Transverse colon (tissue), 4 donors: ENCODE results near the gene SAMD14. TPM values are rescaled to one million over a fixed set of nuclear protein-coding genes. Genes with fewer than 3 reads are reported as not detected.

ENCODE experiments used
- DNase-seq: peaks from one replicate; pipeline ENCODE4 v3.0.0-alpha.2; 2019
- H3K27ac ChIP-seq, 4 donors: fragments of 200-600 bp; sonication (generic); 2 replicates each; pipeline ENCODE4 v1.5.1; 2016 to 2018; ENCODE audit warnings: inconsistent platforms in 4 of 4
- H3K27me3 ChIP-seq: fragments of 200-600 bp; sonication (generic); 2 replicates; pipeline ENCODE4 v1.5.1; 2017; ENCODE audit warnings: inconsistent platforms
- H3K36me3 ChIP-seq, 4 donors: fragments of 200-600 bp; sonication (generic); 2 replicates each; pipeline ENCODE4 v1.5.1; 2017 to 2019; ENCODE audit warnings: inconsistent platforms in 4 of 4
- H3K4me1 ChIP-seq, 4 donors: fragments of 200-600 bp; sonication (generic); 2 replicates each; pipeline ENCODE4 v1.5.1; 2017 to 2020; ENCODE audit warnings: inconsistent platforms in 4 of 4
- H3K4me3 ChIP-seq, 4 donors: fragments of 200-600 bp; sonication (generic); 1 replicate in 1 of 4; 2 replicates in 3 of 4; pipeline versions ENCODE4 v1.5.1 to v1.6.1; 2017 to 2019; ENCODE audit warnings: inconsistent platforms in 4 of 4
- H3K9me3 ChIP-seq, 2 donors: fragments of 200-600 bp; sonication (generic); 2 replicates each; pipeline ENCODE4 v1.5.1; 2017 to 2019; ENCODE audit warnings: inconsistent platforms in 2 of 2
- CTCF ChIP-seq, 5 experiments: fragments of 200-600 bp in 3 of 5; fragments of 450-650 bp in 2 of 5; sonication (generic) in 3 of 5; IDR thresholded peaks; 1 replicate in 2 of 5; 2 replicates in 3 of 5; pipeline ENCODE4 v1.5.1; 2016 to 2017; ENCODE audit warnings: antibody characterized with exemption in 5 of 5, inconsistent platforms in 3 of 5, mild to moderate bottlenecking in 2 of 5, moderate library complexity in 1 of 5
- EP300 ChIP-seq: sonication (generic); formaldehyde crosslinking; IDR thresholded peaks from one replicate; pipeline ENCODE4 v1.6.1; 2017; ENCODE audit warnings: antibody characterized with exemption, low read depth
- POLR2A ChIP-seq: fragments of 450-650 bp; IDR thresholded peaks from one replicate; pipeline ENCODE4 v1.6.1; 2016; ENCODE audit warnings: antibody characterized with exemption, mild to moderate bottlenecking, moderate library complexity
- POLR2AphosphoS5 ChIP-seq, 3 donors: sonication (generic); formaldehyde crosslinking; IDR thresholded peaks; one replicate each; pipeline ENCODE4 v1.6.1; 2016; ENCODE audit warnings: antibody characterized with exemption in 3 of 3
- WGBS, 2 donors: methylation state at CpG; one replicate each; pipeline ENCODE4 v1.1.5; 2018; ENCODE audit warnings: low coverage in 1 of 2; 5-methylcytosine and 5-hydroxymethylcytosine counted together
- in situ Hi-C, 4 donors: fragments of 200-750 bp; cut with MboI; loops; one replicate each; pipeline versions ENCODE4 v1.15.0 to v1.15.1; 2017; ENCODE audit warnings: low sequenced_read_pairs in 3 of 4, low pct_ligation_motif_present in 1 of 4, low pct_unique_long_range_greater_than_20kb in 1 of 4
- intact Hi-C: fragments of 100-400 bp; cut with DNase I; formaldehyde crosslinking; loops from one replicate; pipeline ENCODE4 v1.15.1; 2023; ENCODE audit warnings: low total_unique reads
- total RNA-seq, 4 donors: library from RNA; depleted of rRNA; stranded (reverse); fragments of >200 nt; gene quantifications; one replicate each; pipeline ENCODE4 v1.1.0, GENCODE V29; 2016

The SAMD14 gene
- total RNA-seq, 4 donors from 2014 or later: 0.14 to 1.8 (median 0.32) TPM; not detected in 1

- WGBS, 2 donors: 0% methylated on average over 12 of the region's 30 CpGs; no CpG with 5 or more reads in 1 of the 2 donors
- H3K4me3 ChIP-seq: peak overlapping the region; percentile 61 to 91 (median 78)
- peaks cover 0 to 7% (median 0%) of the 10 kb centered on the region in 4 donors for H3K36me3 ChIP-seq
- TF ChIP-seq CTCF (IDR thresholded peaks at IDR 0.05) (no peak), POLR2A (no peak), POLR2AphosphoS5 (IDR thresholded peaks at IDR 0.05) (no peak), EP300 (no peak)
- H3K9me3 ChIP-seq: no peaks in the 10 kb centered on the region
- peak overlapping the region; percentile 92 to 98 (median 95) for H3K27ac ChIP-seq
- intact Hi-C loops: no loop called here
- in situ Hi-C loops: no loop called here
- H3K4me1 ChIP-seq: peaks cover 28 to 66% (median 52%) of the 10 kb centered on the region in 4 donors
- no peak for DNase-seq
- H3K27me3 ChIP-seq: no peaks in the 10 kb centered on the region
These were observed 19.1 kb upstream of the SAMD14 start for GRCh38 chr17:50149091-50149416.

DNA sequence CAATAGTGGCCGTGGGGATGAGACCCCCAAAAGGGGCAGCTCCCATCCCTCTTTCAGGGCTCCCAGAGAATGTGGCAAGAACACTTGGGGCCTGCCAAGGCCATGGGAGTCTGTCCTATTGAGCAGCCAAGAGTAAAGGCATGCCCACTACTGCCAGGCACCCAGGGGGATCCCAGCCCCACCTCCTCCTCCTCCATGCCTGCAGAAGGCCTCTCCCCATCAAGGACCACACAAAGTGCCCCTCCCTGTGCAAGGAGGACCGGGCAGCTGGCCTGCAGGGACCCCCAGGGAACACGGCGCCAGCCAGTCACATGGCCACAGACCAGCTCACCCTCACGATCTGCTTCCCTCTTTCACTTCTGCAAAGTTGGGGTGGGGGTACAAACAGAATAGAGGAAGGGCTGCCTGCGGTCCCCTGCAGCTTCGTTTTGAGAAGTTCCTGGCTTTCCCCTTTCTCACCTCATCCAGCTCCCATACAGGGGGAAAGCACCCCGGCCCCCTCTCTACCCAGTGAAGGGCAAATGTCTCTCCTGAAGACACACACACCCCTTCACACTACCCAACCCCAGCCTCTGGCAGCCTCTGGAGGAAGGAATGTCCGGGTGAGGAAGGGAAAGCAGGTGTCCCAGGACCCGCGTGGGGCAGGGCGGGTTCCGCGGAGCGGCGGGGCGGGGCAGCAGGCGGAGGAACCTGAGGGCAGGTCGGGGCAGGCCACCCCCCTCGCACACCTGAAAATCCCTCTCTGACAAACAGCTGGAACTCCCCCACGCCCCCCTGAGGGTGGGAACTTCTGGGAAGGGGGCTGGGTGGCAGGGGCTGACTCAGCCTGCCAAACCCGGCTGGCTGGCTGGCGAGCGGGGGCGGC is 18.5 kb upstream of the SAMD14 start:
- Histone ChIP-seq H3K4me1 (peaks cover 28 to 66% (median 52%) of the 10 kb centered on the region in 4 donors), H3K9me3 (no peaks in the 10 kb centered on the region), H3K27ac (peak overlapping the region; percentile 92 to 98 (median 95)), H3K36me3 (peaks cover 0 to 7% (median 0%) of the 10 kb centered on the region in 4 donors), H3K4me3 (peak overlapping the region; percentile 61 to 91 (median 78)), H3K27me3 (no peaks in the 10 kb centered on the region)
- in situ Hi-C loops: no loop called here
- intact Hi-C loops: no loop called here
- TF ChIP-seq EP300: no peak
- peak; percentile 24 for TF ChIP-seq POLR2A
- peak in 2 of 5 experiments; percentile 14 to 33 for TF ChIP-seq CTCF (IDR thresholded peaks at IDR 0.05)
- TF ChIP-seq POLR2AphosphoS5 (IDR thresholded peaks at IDR 0.05): peak in 1 of 3 donors; percentile 14
- 2% methylated on average over 25 of the region's 25 CpGs; no CpG with 5 or more reads in 1 of the 2 donors for WGBS, 2 donors
- DNase-seq: peak; percentile 78

DNA sequence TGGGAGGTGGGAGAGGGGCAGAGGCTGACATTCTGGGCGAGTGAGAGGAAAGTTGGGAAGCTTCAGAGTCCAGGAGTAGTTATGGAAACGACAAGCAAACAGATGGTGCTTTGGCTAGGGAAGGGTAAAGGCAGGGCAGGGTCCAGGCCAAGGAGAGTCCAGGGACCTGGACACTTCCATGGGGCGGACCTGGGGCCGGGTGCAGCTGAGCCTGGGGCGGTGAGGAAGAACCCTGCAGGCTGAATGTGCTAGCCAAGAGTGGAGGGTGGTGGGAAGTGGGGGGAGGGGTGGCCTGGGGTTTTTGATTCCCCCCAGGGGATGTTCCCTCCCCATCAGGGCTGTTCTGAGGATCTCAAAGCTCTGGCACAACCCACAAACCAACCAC is 17.9 kb upstream of the SAMD14 start:
- intact Hi-C loops: no loop called here
- no peaks in the 10 kb centered on the region for H3K27me3 ChIP-seq
- 14 to 26% methylated on average over 3 to 5 of the region's 5 CpGs for WGBS, 2 donors
- peaks cover 0 to 7% (median 0%) of the 10 kb centered on the region in 4 donors for H3K36me3 ChIP-seq
- H3K4me3 ChIP-seq: peak overlapping the region; percentile 61 to 91 (median 78)
- H3K9me3 ChIP-seq: no peaks in the 10 kb centered on the region
- peak overlapping the region; percentile 92 to 98 (median 95) for H3K27ac ChIP-seq
- no peak for TF ChIP-seq POLR2AphosphoS5 (IDR thresholded peaks at IDR 0.05)
- TF ChIP-seq EP300: no peak
- in situ Hi-C loops: no loop called here
- H3K4me1 ChIP-seq: peaks cover 28 to 65% (median 51%) of the 10 kb centered on the region in 4 donors
- peak; percentile 43 for DNase-seq

DNA sequence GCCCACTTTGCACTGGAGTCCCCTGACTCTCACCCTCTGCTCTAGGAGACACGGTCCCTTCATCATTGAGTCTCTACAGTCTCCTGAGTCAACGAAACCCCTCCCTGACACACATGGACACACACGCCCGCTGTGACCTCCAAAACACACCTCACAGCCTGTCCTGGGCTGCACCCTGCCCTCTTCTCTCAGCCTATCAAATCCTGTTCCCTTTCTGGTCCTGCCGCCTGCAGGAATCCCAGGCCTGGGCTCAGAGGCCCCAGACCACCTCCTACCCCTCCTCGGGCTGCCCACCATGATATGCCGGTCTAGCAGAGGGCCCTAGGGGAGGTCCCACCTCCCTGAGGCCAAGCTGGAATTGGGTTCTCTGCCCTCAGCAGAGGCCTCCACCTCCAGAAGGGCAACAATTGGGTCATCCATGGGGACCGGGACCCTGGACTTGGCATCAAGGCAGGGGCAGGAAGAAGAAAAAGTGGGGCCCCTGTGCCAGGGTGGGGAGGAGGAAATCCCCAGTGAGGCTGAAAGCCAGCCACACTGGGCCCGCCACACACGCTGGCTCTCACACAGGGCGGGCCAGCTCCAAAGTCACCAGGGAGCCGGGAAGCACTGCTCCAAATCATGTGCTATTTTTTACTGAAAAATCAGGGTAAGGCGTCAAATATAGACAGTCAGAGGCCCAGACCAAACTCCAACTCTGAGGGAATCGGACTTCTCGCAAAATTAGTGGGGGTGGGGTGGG is 17.1 kb upstream of the SAMD14 start:
- no peak for DNase-seq
- peaks cover 0 to 7% (median 0%) of the 10 kb centered on the region in 4 donors for H3K36me3 ChIP-seq
- peak overlapping the region in 2 of 4 donors; percentile 88 to 91 for H3K4me3 ChIP-seq
- no peaks in the 10 kb centered on the region for H3K27me3 ChIP-seq
- H3K4me1 ChIP-seq: peaks cover 22 to 57% (median 44%) of the 10 kb centered on the region in 4 donors
- no peak for TF ChIP-seq CTCF (IDR thresholded peaks at IDR 0.05)
- no peak for TF ChIP-seq POLR2AphosphoS5 (IDR thresholded peaks at IDR 0.05)
- no peak for TF ChIP-seq EP300
- in situ Hi-C loops: no loop called here
- H3K9me3 ChIP-seq: no peaks in the 10 kb centered on the region
- peak overlapping the region; percentile 92 to 98 (median 95) for H3K27ac ChIP-seq
- WGBS, 2 donors: 39% methylated on average over 15 of the region's 15 CpGs; no CpG with 5 or more reads in 1 of the 2 donors
- intact Hi-C loops: no loop called here
